Measurements from ENCODE around the gene ADAMTSL5.
A peak's percentile ranks its signal among the peaks of the same experiment; 100 is the strongest.
"Not testable (repeated sequence)": the region's sequence is repeated elsewhere in the genome, so short reads cannot be mapped to it uniquely, and the experiment has no call there.

The ADAMTSL5 gene, protein sequence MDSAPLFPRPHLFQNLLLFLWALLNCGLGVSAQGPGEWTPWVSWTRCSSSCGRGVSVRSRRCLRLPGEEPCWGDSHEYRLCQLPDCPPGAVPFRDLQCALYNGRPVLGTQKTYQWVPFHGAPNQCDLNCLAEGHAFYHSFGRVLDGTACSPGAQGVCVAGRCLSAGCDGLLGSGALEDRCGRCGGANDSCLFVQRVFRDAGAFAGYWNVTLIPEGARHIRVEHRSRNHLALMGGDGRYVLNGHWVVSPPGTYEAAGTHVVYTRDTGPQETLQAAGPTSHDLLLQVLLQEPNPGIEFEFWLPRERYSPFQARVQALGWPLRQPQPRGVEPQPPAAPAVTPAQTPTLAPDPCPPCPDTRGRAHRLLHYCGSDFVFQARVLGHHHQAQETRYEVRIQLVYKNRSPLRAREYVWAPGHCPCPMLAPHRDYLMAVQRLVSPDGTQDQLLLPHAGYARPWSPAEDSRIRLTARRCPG

DNA sequence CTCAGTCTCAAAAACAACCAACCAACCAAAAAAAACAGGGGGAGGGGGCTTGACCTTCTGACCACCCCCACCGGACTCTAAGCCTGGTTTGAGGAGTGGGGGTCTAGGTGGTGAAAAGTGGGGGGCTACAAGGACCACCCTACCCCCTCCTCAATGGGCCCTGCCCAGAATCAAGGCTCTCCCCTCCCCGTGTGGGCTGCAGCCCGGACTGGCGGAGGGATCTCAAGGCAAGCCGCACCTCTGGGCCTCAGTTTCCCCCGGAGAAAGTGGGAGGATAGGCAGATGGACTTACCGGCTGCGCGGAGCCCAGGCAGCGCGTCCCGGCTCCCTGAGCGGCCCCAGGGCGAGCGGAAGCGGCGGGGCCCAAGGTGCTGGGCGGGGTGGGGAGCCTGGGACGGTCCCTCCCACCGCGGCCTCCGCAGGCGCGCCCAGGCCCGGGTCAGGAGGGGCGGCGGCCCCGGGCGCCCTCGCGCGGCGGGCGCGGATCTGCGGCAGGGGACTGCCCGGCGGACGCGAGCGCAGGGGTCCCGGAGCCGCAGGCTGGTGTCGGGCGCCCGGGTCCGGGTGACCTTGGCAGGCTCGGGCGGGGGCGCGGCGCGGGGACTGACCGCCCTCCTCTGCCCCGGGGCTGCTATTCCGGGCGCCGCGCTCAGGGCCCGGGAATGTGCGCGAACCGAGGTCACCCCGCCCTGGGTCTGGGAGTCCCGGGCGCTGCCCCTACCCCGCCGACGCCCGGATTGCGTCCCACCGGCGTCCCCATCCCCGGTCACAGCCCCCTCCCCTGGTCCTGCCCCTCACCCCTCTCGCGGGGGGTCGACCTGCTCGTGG is at the start of gene ADAMTSL5:
Gene ADAMTSL5 (minus strand): TSS at position 349 of the 828 bp plus-strand sequence. CDS start 2,076 bp downstream, outside the sequence.
- DNase-seq: peak; percentile 54

DNA sequence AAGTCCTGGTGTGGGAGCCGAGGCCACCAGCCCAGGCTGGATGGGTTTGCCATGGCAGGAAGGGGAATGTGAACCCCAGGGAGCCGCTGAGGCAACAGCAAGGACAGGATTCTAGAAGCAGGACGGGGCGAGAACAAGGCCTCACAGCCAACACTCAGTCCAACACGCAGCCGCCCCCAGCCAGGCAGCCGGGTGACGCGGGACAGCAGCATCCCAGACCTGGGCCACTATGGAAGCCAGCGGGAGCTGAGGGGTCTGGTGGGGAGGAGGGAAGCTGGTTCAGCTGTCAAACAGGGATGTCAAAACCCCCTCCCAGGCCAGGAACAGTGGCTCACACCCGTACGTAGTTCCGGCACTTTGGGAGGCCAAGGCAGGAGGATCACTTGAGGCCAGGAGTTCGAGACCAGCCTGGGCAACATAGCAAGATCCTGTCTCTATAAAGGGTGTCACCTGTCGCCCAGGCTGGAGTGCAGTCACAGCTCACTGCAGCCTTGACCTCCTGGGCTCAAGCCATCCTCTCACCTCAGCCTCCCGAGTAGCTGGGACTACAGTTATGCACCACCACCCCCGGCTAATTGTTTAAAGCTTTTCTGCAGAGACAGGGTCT is 48.5 kb upstream of the ADAMTSL5 start:
- DNase-seq: no peak

DNA sequence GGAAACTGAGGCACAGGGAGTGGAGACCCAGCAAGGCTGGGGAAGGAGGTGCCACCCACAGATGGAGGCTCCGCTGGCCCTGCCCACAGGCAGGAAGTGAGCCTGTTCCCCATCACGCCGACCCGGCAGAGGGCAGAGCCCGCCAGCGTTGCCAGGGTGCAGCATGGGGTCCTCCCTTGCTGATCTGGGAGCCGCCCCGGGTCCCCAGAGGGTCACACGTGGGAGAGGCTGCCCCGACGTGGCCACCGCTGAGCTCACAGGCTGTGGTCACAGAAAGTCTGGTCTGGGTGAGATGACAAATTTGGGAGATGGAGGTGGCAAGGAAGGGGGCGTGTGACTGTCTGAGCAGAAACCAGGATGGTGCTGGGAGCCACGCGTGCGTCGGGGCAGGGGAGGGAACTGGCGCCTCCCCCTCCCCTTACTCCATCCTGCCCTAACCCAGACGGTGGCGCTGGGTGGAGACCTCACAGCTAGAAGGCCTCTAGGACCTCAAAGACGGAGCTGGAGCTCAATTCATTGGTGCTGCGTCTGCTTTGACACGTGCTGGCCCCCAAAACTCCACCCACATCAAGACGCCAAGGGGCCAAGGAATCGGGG is 47.6 kb upstream of the ADAMTSL5 start:
- DNase-seq: no peak

DNA sequence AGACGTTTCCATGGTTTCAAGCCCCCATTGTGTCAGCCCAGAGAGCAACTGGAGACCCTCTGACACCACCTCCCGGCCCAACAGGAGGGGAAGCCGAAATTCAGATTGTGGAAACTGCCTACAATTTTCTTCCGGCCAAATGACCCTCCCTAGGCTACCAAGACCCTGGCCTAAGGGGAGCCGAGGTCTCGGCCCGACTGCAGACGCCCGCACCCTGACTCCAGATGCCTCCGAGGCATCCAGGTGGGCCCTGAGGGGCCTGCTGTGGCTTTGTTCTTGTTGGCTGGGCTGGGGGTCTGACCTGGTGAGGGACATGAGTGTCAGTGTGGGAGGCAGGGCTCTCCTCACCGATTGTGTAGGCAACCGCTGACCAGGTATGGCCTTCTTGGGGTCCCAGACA is 45.7 kb upstream of the ADAMTSL5 start:
- no peak for DNase-seq

DNA sequence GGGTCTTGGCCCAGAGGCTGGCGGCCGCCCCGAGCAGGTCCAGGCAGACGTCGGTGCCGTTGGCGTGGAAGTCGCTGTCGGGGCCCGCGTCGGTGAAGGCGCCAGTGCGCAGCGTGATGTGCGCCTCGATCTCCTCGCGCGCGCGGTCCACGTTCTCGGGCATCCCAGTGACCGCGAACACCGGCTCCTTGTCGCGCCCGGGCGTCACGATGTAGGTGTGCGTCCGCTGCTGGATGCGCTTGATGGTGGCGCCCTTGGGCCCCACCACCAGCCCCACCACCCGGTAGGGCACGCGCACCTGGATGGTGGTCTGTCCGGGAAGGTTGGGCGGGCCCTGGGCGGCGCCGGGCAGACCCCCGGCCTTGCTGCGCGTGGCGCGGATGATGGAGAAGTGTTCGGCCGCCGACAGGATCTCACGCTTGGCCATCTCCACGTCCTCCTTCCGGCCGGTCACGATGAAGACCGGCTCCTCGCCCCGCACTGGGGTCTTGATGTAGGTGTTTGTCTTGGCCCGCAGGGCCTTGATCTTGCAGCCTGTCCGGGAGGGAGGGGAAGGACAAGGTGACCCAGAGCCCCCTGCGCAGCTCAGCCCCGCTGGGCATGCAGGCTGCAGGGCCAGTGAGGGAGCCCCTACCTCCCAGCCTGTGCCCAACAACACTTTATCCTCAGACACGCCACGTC is 43.7 kb upstream of the ADAMTSL5 start:
- DNase-seq: no peak

DNA sequence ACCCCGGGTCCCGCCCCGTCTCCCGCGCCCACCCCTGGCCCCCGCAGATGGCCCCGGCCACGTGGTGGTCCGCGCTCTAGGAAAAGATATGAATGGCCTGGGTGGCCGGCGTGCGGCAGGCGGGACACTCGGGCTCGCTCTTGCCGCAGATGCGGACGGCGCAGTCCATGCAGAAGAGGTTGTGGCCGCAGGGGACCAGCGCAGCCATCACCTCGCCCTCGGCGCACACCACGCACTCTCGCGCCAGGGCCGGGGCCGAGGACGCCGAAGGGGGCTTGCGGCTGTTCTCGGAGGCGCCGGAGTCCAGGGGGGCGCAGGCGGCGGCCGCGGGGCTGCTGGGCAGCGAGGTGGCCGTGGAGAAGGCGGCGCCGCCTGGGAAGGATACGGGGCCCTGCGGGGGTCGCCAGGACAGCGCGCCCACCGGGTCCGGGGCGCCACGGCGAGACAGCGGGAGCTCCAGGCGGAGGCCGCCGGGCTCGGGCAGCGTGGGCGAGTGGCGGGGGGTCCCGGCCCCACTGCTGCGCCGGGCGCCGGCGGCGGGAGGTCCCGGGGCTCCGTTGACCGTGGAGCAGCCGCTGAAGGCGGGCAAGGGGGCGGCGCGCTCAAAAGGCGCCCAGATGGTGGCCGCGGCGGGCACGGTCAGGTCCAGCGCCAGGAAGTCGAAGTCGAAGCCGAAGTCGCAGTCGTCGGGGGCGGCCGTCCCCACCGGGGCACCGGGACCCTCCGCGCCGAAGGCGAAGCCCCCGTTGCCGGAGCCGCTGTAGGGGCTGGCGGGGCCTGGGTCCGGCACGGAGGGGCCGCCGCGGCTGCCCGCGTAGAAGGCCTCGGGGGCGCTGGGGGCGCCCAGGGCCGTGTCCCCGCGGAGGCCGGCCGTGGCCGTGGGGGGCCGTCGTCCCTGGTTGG is 42.9 kb upstream of the ADAMTSL5 start:
- no peak for DNase-seq

DNA sequence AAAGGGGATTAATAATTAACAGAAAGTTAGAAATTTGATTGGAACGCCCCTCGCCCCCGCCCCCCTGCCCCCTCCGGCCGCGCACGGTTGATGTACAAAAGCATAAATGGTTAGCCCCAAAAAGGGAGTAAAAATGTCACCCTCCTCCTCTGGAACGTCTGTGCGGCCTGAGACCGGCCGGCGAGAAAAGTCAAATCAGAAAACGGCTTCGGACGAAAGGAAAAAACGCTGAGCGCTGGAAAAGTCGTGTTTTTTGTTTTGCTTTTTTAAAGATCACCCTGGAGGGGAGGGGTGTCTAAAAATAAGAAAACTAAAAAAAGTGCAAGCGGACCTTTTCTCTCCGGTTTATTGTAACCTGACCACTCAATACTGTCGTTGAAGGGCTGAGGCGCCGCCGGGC is 42.1 kb upstream of the ADAMTSL5 start:
- no peak for DNase-seq

DNA sequence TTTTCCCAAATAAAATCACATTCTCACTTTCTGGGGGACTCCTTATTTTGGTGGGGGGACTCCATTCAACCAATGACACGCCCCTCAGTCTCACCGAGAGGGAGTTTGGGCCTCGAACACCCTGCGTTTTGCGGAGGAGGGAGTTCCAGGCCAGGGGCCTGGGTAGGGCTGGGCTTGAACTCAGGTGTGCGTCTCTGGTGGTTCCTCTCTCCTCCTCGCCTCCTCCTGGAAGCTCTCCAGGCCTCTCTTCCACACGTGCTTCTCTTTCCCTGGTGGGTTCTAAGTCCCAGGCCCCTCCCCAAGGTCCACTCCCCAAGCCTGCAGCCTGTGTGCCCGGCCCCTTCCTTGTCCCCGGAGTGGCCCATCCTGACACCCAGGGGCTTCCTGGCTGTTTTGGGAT is 40.6 kb upstream of the ADAMTSL5 start:
- DNase-seq: no peak

DNA sequence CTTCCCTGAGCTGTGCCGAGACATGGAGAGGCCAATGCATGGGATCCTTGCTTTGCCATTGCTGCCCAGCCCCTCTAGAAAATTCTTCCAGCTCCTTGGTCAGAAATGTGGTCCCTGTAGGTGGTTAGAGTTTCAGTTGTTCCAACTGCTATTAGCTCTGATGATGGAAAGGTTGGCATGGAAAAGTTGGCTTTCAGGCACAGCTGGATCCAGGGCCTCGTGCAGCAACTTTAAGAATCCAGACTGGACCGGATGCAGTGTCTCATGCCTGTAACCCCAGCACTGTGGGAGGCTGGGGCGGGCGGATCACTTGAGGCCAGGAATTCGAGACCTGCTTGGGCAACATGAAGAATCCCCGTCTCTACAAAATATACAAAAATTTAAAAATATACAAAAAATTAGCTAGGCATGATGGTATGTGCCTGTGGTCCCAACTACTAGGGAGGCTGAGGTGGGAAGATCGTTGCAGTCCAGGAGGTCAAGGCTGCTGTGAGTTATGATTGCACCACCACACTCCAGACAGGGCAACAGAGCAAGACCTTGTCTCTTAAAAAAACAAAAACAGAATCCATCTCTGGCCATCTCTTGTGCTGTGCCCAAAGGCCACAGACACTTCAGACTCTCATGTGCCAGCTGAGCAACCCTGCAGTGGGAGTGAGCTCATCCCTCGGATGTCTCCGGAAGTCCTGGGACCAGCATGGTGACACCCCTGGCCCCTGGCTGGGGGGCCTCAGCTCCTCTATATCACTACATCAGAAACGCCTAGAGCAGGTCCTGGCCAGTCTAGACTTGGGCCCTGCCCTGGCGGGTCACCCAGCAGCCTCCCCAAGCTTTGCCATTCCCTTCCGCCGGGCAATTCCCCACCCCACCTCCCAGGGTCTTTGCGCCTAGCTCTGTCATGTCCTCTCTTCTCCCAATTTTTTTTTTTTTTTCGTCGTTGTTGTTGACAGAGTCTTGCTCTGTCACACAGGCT is 38.5 kb upstream of the ADAMTSL5 start:
- DNase-seq: no peak

DNA sequence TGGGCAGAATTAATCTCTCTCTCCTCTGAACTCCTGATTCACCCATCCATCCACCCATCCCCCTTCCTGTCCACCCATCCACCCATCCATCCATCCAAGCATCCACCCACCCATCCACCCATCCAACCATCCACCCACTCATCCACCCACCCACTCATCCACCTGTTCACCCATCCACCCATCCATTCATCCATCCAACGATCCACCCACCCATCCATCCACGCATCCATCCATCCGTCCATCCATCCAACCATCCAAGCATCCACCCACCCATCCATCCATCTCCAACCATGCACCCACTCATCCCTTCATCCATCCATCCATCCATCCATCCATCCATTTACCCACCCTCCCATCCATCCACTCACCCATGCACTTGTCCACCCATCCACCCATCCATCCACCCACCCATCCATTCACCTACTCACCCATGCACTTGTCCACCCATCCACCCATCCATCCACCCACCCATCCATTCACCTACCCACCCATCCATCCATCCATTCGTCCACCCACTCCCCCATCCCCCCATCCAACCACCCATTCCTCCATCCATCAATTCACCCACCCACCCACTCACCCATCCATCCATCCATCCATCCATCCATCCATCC is 36.6 kb upstream of the ADAMTSL5 start:
- no peak for DNase-seq

DNA sequence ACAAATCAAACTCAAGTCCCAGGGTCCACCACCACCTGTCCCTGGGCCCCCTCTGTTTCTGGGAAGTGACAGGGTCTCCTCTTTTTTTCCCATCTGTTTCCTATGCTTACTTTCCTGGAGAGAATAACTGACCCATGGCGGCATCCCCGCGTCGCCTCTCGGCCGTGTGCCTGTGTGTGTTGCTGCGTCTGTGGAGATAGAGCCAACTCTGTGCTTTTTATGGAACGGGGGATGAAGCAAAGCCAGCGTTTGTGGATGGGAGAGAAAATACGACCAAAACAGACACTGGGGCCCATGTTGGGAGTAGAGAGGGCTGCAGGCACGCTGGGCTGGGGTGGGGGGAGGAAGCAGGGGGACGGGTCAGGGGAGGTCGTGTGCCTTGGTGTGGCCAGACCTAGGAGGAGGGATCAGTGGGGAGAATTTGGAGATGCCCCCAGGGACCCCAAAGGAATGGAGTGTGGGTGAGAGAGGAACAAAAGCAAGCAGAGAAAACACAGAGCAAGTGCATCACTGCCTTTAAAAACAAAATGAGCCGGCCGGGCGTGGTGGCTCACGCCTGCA is 27.6 kb upstream of the ADAMTSL5 start:
- no peak for DNase-seq

DNA sequence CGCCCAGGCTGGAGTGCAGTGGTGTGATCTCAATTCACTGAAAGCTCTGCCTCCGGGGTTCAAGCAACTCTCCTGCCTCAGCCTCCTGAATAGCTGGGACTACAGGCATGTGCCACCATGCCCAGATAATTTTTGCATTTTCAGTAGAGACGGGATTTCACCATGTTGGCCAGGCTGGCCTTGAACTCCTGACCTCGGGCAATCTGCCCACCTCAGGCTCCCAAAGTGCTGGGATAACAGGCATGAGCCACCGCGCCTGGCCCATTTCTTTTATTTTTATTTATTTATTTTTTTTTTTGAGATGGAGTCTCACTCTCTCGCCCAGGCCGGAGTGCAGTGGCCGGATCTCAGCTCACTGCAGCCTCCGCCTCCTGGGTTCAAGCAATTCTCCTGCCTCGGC is 26.9 kb upstream of the ADAMTSL5 start:
- not testable (repeated sequence) for DNase-seq

DNA sequence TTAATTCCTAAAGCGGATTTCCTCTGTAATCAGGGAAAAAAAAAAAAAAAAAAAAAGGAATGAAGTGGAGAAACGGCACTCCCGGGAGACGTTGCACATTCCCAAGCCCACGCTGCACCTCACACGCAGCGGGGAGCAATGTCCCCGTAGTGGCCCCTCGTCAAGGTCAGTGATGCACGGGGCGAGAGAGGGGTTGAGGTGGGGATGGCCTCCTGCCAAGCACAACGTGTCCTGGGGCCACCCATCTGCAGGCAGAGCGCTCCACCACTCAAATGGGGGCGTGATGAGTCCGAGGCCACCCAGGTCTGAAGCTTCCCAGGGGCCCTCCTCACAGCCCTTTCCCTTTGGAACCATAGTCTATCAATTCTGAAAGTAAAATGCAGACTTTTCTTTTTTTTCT is 26.2 kb upstream of the ADAMTSL5 start:
- no peak for DNase-seq

DNA sequence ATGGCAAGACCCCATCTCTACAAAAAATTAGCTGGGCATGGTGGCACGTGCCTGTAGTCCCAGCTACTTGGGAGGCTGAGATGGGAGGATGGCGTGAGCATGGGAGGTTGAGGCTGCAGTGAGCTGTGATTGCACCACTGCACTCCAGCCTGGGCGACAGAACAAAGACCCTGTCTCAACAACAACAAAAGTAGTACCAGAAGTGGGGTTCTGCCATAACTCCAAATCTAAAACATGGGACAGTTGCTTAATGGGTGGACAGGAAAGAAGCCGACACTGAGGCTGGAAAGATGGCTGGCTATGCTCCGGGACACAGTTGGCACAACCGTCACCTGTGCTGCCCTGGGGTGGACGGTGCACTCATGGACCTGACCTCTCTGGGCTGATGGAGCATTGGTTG is 22.9 kb upstream of the ADAMTSL5 start:
- not testable (repeated sequence) for DNase-seq

DNA sequence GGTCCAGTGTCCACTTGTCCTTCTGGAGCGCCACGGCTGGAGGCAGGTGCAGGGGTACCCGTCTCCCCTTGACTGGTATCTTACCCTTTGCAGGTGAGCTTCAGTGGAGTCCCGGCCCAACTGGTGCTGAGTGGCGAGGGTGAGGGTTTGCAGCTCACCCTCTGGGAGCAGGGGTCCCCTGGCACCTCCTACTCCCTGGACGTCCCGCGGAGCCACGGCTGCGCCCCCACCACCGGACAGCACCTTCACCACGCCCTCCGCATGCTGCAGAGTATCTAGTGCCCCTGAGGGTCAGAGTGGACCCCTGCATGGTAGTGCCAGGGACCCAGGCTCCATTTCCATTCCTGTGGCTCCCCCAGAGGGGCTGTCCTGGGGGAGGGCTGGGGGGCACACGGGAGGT is 22.2 kb upstream of the ADAMTSL5 start:
- DNase-seq: no peak

DNA sequence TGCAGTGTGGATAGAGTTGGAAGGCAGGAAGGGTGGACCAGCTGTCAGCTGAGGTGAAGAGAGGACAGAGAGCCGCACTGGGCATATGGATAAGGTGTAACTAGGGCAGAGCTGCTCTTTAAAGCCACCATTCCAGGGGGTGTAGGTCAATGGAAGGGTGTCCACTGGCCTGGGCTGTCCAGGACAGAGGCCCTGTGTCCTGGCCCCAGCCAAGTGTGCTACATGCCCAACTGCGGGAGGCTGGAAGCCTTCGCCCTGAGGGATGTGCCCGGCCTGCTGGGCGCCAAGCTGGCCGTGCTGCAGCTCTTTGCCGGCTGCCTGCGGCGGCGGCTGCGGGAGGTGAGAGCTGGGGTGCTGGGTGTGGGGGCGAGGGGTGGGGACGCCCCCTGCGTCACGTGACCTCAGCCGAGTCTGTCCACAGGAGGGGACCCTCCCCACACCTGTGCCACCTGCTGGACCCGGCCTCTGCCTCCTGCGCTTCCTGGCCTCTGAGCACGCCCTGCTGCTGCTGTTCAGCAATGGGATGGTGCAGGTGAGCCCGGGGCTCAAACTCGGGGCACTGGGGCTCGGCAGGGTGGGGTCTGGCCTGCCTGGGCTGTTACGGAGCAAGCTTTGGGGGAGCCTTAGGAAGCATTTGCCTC is 20.8 kb upstream of the ADAMTSL5 start:
- DNase-seq: no peak

DNA sequence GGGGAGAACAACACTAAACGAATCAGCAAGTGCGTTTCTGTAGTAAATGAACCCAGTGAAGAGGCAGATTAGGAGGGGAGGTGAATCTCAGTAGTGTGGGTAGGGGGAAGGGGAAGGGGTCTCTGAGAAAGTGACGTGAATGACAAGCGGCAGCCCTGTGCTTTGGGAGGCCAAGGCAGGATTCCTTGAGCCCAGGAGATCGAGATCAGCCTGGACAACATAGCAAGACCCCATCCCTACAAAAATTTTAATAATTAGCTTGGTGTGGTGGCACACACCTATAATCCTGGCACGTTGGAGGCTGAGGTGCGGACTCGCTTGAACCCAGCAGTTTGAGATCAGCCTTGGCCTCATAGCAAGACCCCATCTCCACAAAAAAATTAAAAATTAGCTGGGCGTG is 19.2 kb upstream of the ADAMTSL5 start:
- DNase-seq: no peak

DNA sequence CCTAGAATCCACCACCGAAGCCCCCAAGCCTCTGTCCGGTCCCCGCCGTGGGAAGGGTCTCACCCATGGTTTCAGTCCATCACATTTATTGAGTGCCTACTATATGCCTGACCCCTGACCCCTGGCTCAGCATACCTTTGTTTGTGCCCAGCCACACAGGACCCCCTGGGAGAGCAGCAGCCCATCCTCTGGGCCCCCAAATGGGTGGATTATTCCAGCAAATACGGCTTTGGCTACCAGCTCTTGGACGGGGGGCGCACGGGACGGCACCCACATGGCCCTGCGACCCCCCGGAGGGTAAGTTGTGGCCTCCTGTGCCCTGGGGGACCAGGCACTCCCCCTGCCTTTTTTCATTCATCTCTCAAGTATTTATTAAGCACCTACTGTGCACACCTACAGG is 18.8 kb upstream of the ADAMTSL5 start:
- no peak for DNase-seq

DNA sequence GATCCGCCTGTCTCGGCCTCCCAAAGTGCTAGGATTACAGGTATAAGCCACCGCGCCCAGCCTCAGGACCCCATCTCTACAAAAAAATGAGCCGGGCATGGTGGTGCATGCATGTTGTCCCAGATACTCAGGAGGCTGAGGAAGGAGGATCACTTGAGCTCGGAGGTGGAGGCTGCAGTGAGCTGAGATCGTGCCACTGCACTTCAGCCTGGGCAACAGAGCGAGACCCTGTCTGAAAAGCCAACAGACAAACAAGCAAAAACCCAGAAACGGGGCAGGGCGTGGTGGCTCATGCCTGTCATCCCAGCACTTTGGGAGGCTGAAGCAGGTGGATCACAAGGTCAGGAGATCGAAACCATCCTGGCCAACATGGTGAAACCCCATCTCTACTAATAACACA is 18.0 kb upstream of the ADAMTSL5 start:
- not testable (repeated sequence) for DNase-seq

Measured in eye (tissue), 1 donor.